HepG2 (cell line): ENCODE data around the gene ZNF444. TPM values are rescaled to one million over a fixed set of nuclear protein-coding genes. Genes with fewer than 3 reads are reported as not detected.
A peak's percentile ranks its signal among the peaks of the same experiment; 100 is the strongest.

Source experiments
- CAMTA2 ChIP-seq: sonication (generic); formaldehyde crosslinking; IDR thresholded peaks from 2 replicates; pipeline ENCODE4 v1.4.0; 2020; ENCODE audit warnings: mild to moderate bottlenecking, missing genetic modification reagents, borderline replicate concordance
- CREB1 ChIP-seq, 2 experiments: fragments of 450-650 bp in 1 of 2; IDR thresholded peaks; 2 replicates each; pipeline ENCODE4 v1.6.1; 2016 to 2017; ENCODE audit warnings: control low read depth in 1 of 2, mild to moderate bottlenecking in 1 of 2, missing compliant biosample characterization in 1 of 2, missing genetic modification characterization in 1 of 2
- EZH2 ChIP-seq: conservative IDR thresholded peaks from 2 replicates; pipeline ENCODE4 v1.6.1; 2012; ENCODE audit warnings: mild to moderate bottlenecking, low read depth, low read length, moderate library complexity
- FOXK1 ChIP-seq: sonication (generic); formaldehyde crosslinking; IDR thresholded peaks from 2 replicates; pipeline ENCODE4 v1.4.0; 2020; ENCODE audit warnings: low read depth, missing genetic modification reagents, borderline replicate concordance
- KDM3A ChIP-seq: IDR thresholded peaks from 2 replicates; pipeline ENCODE4 v1.6.1; 2018; ENCODE audit warnings: low read depth, missing compliant biosample characterization
- KLF9 ChIP-seq: IDR thresholded peaks from 2 replicates; pipeline ENCODE4 v1.6.1; 2016; ENCODE audit warnings: low read depth
- MEF2D ChIP-seq: sonication (generic); formaldehyde crosslinking; IDR thresholded peaks from 2 replicates; pipeline ENCODE4 v1.5.1; 2020; ENCODE audit warnings: mild to moderate bottlenecking, missing genetic modification reagents
- MIER3 ChIP-seq: IDR thresholded peaks from 2 replicates; pipeline ENCODE4 v1.6.1; 2016; ENCODE audit warnings: missing compliant biosample characterization, borderline replicate concordance
- NFYC ChIP-seq: IDR thresholded peaks from 2 replicates; pipeline ENCODE4 v1.6.1; 2016; ENCODE audit warnings: missing genetic modification reagents, missing compliant biosample characterization
- NR2C2 ChIP-seq: sonication (generic); formaldehyde crosslinking; IDR thresholded peaks from 2 replicates; pipeline ENCODE4 v1.4.0; 2020; ENCODE audit warnings: missing genetic modification reagents, mild to moderate bottlenecking, moderate library complexity, borderline replicate concordance
- NR2F1 ChIP-seq, 2 experiments: fragments of 450-650 bp in 1 of 2; formaldehyde crosslinking in 1 of 2; IDR thresholded peaks; 2 replicates each; pipeline versions ENCODE4 v1.5.0 to v1.6.1; 2016 to 2020; ENCODE audit warnings: mild to moderate bottlenecking in 1 of 2, missing compliant biosample characterization in 1 of 2, missing genetic modification reagents in 1 of 2, moderate library complexity in 1 of 2
- PITX1 ChIP-seq: sonication (generic); formaldehyde crosslinking; IDR thresholded peaks from 2 replicates; pipeline ENCODE4 v1.5.1; 2020; ENCODE audit warnings: mild to moderate bottlenecking, missing genetic modification reagents
- RFXANK ChIP-seq: IDR thresholded peaks from 2 replicates; pipeline ENCODE4 v1.6.1; 2016
- SAP130 ChIP-seq: IDR thresholded peaks from 2 replicates; pipeline ENCODE4 v1.6.1; 2016; ENCODE audit warnings: low read depth
- ZBTB21 ChIP-seq: sonication (generic); formaldehyde crosslinking; IDR thresholded peaks from 2 replicates; pipeline ENCODE4 v1.4.0; 2020; ENCODE audit warnings: missing genetic modification reagents
- ZFP1 ChIP-seq: IDR thresholded peaks from 2 replicates; pipeline ENCODE4 v1.6.1; 2016
- ZNF124 ChIP-seq: sonication (generic); formaldehyde crosslinking; IDR thresholded peaks from 2 replicates; pipeline ENCODE4 v1.4.0; 2020; ENCODE audit warnings: missing genetic modification reagents
- ZNF30 ChIP-seq: sonication (generic); formaldehyde crosslinking; IDR thresholded peaks from 2 replicates; pipeline ENCODE4 v1.5.0; 2020; ENCODE audit warnings: mild to moderate bottlenecking, missing genetic modification reagents
- ZNF333 ChIP-seq: sonication (generic); formaldehyde crosslinking; IDR thresholded peaks from 2 replicates; pipeline ENCODE4 v1.4.0; 2020; ENCODE audit warnings: mild to moderate bottlenecking, missing genetic modification reagents, borderline replicate concordance
- ZNF589 ChIP-seq: sonication (generic); formaldehyde crosslinking; conservative IDR thresholded peaks from 2 replicates; pipeline ENCODE4 v1.8.0; 2022; ENCODE audit warnings: mild to moderate bottlenecking, moderate library complexity, missing genetic modification reagents
- ZNF607 ChIP-seq: sonication (generic); formaldehyde crosslinking; IDR thresholded peaks from 2 replicates; pipeline ENCODE4 v1.5.1; 2020; ENCODE audit warnings: missing genetic modification reagents, mild to moderate bottlenecking, borderline replicate concordance
- ZNF709 ChIP-seq: sonication (generic); formaldehyde crosslinking; IDR thresholded peaks from 2 replicates; pipeline ENCODE4 v1.5.0; 2020; ENCODE audit warnings: mild to moderate bottlenecking, missing genetic modification reagents
- ZNF768 ChIP-seq: sonication (generic); formaldehyde crosslinking; IDR thresholded peaks from 2 replicates; pipeline ENCODE4 v1.4.0; 2020; ENCODE audit warnings: missing genetic modification reagents
- ZNF790 ChIP-seq: sonication (generic); formaldehyde crosslinking; IDR thresholded peaks from 2 replicates; pipeline ENCODE4 v1.8.0; 2022; ENCODE audit warnings: missing genetic modification reagents, mild to moderate bottlenecking, borderline replicate concordance
- polyA plus RNA-seq, 8 experiments: library from polyadenylated mRNA; depleted of rRNA in 3 of 8; stranded (reverse) in 7 of 8; unstranded in 1 of 8; fragments of >200 nt; fragmentation: Illumina TruSeq in 4 of 8; extraction: Trizol in 4 of 8; gene quantifications; 2 replicates each; pipeline versions ENCODE4 v1.2.1 to v1.2.3, GENCODE V29; 2011 to 2016; ENCODE audit warnings: low read depth in 4 of 8, missing spikeins in 1 of 8, mixed read lengths in 1 of 8; ENCODE audit not compliant: insufficient read depth in 1 of 8
- total RNA-seq, 5 experiments: library from RNA; depleted of rRNA; stranded (reverse); fragments of >200 nt; fragmentation: Illumina TruSeq; extraction: Trizol; gene quantifications; 2 replicates each; pipeline ENCODE4 v1.2.3, GENCODE V29; 2016; ENCODE audit warnings: low read depth in 1 of 5
- TF ChIP-seq, protein P1 (sequence below): sonication (generic); formaldehyde crosslinking; conservative IDR thresholded peaks from 2 replicates; pipeline ENCODE4 v1.8.0; 2022; ENCODE audit warnings: mild to moderate bottlenecking, moderate library complexity, missing genetic modification reagents
- TF ChIP-seq, protein P2 (sequence below): sonication (generic); formaldehyde crosslinking; IDR thresholded peaks from 2 replicates; pipeline ENCODE4 v1.4.0; 2020; ENCODE audit warnings: missing genetic modification reagents

Gene ZNF444
- total and polyA plus RNA-seq, 2 of the 13 experiments (the other 11 are each of a cell fraction or from before 2014, with no cell fraction given): 27.4 to 30.3 TPM

DNA sequence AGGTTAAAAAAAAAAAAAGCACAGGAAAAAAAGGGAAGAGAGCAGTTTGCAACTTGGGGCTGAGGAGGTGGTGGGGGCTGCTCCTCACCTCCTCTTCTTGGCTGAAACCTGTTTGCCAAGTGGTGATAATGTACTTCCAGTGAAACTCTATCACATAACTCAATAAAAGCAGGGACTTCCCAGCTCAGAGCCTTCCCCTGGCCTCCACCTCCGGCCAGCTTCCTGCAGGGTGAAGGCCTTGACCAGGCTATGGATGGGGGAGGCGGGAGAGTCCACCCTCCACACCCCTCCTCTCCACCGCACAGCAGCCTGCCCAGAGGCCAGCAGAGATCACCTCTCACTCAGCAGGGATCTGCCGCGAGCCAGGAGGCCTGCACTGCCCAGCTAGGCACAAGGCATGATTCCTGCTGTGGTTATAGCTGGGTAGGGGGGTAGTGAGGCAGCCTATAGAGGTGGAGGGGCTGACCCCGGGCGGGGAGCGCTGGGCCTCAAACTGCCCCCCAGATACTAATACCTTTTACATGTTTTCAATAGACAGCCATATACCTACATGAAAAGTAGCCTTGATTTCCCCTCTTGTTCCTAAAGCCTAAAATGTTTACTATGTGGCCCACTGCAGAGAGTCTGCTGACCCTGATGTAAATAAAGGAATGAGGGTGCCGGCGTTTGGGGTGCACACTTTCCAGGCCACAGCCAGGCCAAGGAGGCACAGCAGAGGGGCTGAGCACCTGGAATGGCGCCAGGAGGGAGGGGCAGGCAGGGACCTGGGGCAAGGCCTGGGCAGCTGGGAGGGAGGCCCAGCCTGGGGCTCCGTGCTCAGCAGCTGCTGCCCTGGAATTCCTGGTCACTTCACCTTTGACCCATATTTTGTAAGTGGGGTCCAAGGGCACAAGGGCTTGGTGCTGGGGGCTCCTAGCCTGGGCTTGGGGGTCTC is 30.3 kb upstream of the ZNF444 start (continued):
- TF ChIP-seq MEF2D (CRISPR knock-in tag) (no peak; the same call in 1 of the 2 replicates), NFYC (CRISPR knock-in tag) (no peak), ZNF790 (no peak), NR2C2 (CRISPR knock-in tag) (peak; percentile 81), NR2F1 (CRISPR knock-in tag; IDR thresholded peaks at IDR 0.05) (peak; percentile 64 to 77), KDM3A (CRISPR knock-in tag) (no peak), ZNF124 (CRISPR knock-in tag) (no peak), CAMTA2 (CRISPR knock-in tag) (no peak), KLF9 (CRISPR knock-in tag) (no peak), ZNF768 (0 out of 2 replicates have a peak, but pooled peaks have one; percentile 48), RFXANK (CRISPR knock-in tag) (no peak), EZH2 (no peak), MIER3 (CRISPR knock-in tag) (peak; percentile 26; the same call in 1 of the 2 replicates), ZNF333 (CRISPR knock-in tag) (no peak), ZNF709 (CRISPR knock-in tag) (no peak), PITX1 (CRISPR knock-in tag) (0 out of 2 replicates have a peak, but pooled peaks have one; percentile 21), CREB1 (IDR thresholded peaks at IDR 0.05) (no peak), CREB1 (CRISPR knock-in tag; IDR thresholded peaks at IDR 0.05) (no peak), ZNF30 (CRISPR knock-in tag) (no peak), SAP130 (CRISPR knock-in tag) (peak; percentile 87), ZNF607 (no peak), ZBTB21 (CRISPR knock-in tag) (no peak), ZNF589 (no peak), ZFP1 (peak; percentile 69; the same call in 1 of the 2 replicates), FOXK1 (CRISPR knock-in tag) (no peak)
- TF ChIP-seq, protein P1, sequence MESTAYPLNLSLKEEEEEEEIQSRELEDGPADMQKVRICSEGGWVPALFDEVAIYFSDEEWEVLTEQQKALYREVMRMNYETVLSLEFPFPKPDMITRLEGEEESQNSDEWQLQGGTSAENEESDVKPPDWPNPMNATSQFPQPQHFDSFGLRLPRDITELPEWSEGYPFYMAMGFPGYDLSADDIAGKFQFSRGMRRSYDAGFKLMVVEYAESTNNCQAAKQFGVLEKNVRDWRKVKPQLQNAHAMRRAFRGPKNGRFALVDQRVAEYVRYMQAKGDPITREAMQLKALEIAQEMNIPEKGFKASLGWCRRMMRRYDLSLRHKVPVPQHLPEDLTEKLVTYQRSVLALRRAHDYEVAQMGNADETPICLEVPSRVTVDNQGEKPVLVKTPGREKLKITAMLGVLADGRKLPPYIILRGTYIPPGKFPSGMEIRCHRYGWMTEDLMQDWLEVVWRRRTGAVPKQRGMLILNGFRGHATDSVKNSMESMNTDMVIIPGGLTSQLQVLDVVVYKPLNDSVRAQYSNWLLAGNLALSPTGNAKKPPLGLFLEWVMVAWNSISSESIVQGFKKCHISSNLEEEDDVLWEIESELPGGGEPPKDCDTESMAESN (CRISPR knock-in tag): peak; percentile 49
- TF ChIP-seq, protein P2, sequence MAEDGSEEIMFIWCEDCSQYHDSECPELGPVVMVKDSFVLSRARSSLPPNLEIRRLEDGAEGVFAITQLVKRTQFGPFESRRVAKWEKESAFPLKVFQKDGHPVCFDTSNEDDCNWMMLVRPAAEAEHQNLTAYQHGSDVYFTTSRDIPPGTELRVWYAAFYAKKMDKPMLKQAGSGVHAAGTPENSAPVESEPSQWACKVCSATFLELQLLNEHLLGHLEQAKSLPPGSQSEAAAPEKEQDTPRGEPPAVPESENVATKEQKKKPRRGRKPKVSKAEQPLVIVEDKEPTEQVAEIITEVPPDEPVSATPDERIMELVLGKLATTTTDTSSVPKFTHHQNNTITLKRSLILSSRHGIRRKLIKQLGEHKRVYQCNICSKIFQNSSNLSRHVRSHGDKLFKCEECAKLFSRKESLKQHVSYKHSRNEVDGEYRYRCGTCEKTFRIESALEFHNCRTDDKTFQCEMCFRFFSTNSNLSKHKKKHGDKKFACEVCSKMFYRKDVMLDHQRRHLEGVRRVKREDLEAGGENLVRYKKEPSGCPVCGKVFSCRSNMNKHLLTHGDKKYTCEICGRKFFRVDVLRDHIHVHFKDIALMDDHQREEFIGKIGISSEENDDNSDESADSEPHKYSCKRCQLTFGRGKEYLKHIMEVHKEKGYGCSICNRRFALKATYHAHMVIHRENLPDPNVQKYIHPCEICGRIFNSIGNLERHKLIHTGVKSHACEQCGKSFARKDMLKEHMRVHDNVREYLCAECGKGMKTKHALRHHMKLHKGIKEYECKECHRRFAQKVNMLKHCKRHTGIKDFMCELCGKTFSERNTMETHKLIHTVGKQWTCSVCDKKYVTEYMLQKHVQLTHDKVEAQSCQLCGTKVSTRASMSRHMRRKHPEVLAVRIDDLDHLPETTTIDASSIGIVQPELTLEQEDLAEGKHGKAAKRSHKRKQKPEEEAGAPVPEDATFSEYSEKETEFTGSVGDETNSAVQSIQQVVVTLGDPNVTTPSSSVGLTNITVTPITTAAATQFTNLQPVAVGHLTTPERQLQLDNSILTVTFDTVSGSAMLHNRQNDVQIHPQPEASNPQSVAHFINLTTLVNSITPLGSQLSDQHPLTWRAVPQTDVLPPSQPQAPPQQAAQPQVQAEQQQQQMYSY: no peak
